NCI-H2227 treated with DMSO at 0.1 percent for 48 hours (cell line): ENCODE results near the gene MUC5AC.

Experiments
- DNase-seq: peaks from one replicate; lab custom pipeline; 2025; lab: John Stamatoyannopoulos, UW

Gene MUC5AC

GRCh38 chr11:1121813-1122663 is 35.7 kb upstream of the MUC5AC start:
- DNase-seq: no peak

GRCh38 chr11:1122664-1123002 is 35.1 kb upstream of the MUC5AC start:
- DNase-seq: no peak

GRCh38 chr11:1123970-1124369 is 33.8 kb upstream of the MUC5AC start:
- DNase-seq: no peak

GRCh38 chr11:1125803-1126202 is 31.9 kb upstream of the MUC5AC start:
- no peak for DNase-seq

GRCh38 chr11:1126491-1126926 is 31.2 kb upstream of the MUC5AC start:
- no peak for DNase-seq

- no peak for DNase-seq
These were observed 30.7 kb upstream of the MUC5AC start for GRCh38 chr11:1126935-1127663.

GRCh38 chr11:1127664-1128162 is 30.0 kb upstream of the MUC5AC start:
- no peak for DNase-seq

GRCh38 chr11:1128311-1129142 is 29.2 kb upstream of the MUC5AC start:
- DNase-seq: no peak

GRCh38 chr11:1129143-1129610 is 28.6 kb upstream of the MUC5AC start:
- DNase-seq: no peak

- DNase-seq: no peak
These were observed 28.1 kb upstream of the MUC5AC start for GRCh38 chr11:1129611-1130160.

- no peak for DNase-seq
These were observed 27.3 kb upstream of the MUC5AC start for GRCh38 chr11:1130276-1131032.

GRCh38 chr11:1131033-1131911 is 26.5 kb upstream of the MUC5AC start:
- no peak for DNase-seq

- no peak for DNase-seq
These were observed 22.8 kb upstream of the MUC5AC start for GRCh38 chr11:1134848-1135445.

GRCh38 chr11:1138097-1138496 is 19.7 kb upstream of the MUC5AC start:
- DNase-seq: no peak

GRCh38 chr11:1139441-1140083 is 18.2 kb upstream of the MUC5AC start:
- no peak for DNase-seq

GRCh38 chr11:1140642-1141490 is 16.9 kb upstream of the MUC5AC start:
- no peak for DNase-seq

GRCh38 chr11:1146365-1146764 is 11.4 kb upstream of the MUC5AC start:
- DNase-seq: no peak

- DNase-seq: no peak
These were observed 10.0 kb upstream of the MUC5AC start for GRCh38 chr11:1147792-1148191.
